ENCODE measurements around the gene PPAT.
"Not testable (repeated sequence)": the region's sequence is repeated elsewhere in the genome, so short reads cannot be mapped to it uniquely, and the experiment has no call there.

PPAT gene

GRCh38 chr4:56386091-56386490, 49.3 kb downstream of the PPAT start:
- no peak for DNase-seq (ENCODE audit: low read depth in 2 of 2)

GRCh38 chr4:56375458-56375857, 60.0 kb downstream of the PPAT start:
- no peak for DNase-seq (ENCODE audit: low read depth in 2 of 2)

- DNase-seq (ENCODE audit: low read depth in 2 of 2): no peak
These were observed 60.5 kb downstream of the PPAT start for GRCh38 chr4:56374956-56375355.

GRCh38 chr4:56372774-56373173, 62.6 kb downstream of the PPAT start:
- DNase-seq (ENCODE audit: low read depth in 2 of 2): no peak

GRCh38 chr4:56371426-56372220, 63.8 kb downstream of the PPAT start:
- DNase-seq (ENCODE audit: low read depth in 2 of 2): no peak

- no peak for DNase-seq (ENCODE audit: low read depth in 2 of 2)
These were observed 65.0 kb downstream of the PPAT start for GRCh38 chr4:56370377-56370776.

GRCh38 chr4:56362981-56363380, 72.4 kb downstream of the PPAT start:
- DNase-seq (ENCODE audit: low read depth in 2 of 2): not testable (repeated sequence)

GRCh38 chr4:56360071-56360470, 75.3 kb downstream of the PPAT start:
- DNase-seq (ENCODE audit: low read depth in 2 of 2): no peak

GRCh38 chr4:56356650-56357049, 78.8 kb downstream of the PPAT start:
- DNase-seq (ENCODE audit: low read depth in 2 of 2): no peak

GRCh38 chr4:56348576-56348975, 86.8 kb downstream of the PPAT start:
- DNase-seq (ENCODE audit: low read depth in 2 of 2): no peak

- DNase-seq (ENCODE audit: low read depth in 2 of 2): no peak
These were observed 90.0 kb downstream of the PPAT start for GRCh38 chr4:56345458-56345857.

Data from activated CD4-positive, alpha-beta T cell treated with anti-CD3 and anti-CD28 coated beads for 24 hours (primary cell).